Neural cell (in vitro differentiated cells): Measurements from ENCODE around the gene C1QTNF9B.
"Not testable (repeated sequence)": the region's sequence is repeated elsewhere in the genome, so short reads cannot be mapped to it uniquely, and the experiment has no call there.

Experiments
- CTCF ChIP-seq: fragments of 450-650 bp; IDR thresholded peaks from 2 replicates; pipeline ENCODE4 v1.5.1; 2014; ENCODE audit warnings: antibody characterized with exemption, mild to moderate bottlenecking, moderate library complexity; ENCODE audit not compliant: poor library complexity, severe bottlenecking
- EP300 ChIP-seq: fragments of 450-650 bp; conservative IDR thresholded peaks from 2 replicates; pipeline ENCODE4 v1.6.1; 2014; ENCODE audit warnings: antibody characterized with exemption, mild to moderate bottlenecking, moderate library complexity; ENCODE audit not compliant: poor library complexity, severe bottlenecking
- POLR2AphosphoS5 ChIP-seq: IDR thresholded peaks from 2 replicates; pipeline ENCODE4 v1.6.1; 2012
- RAD21 ChIP-seq: fragments of 450-650 bp; conservative IDR thresholded peaks from 2 replicates; pipeline ENCODE4 v1.6.1; 2014; ENCODE audit warnings: antibody characterized with exemption, mild to moderate bottlenecking, moderate library complexity
- TAF1 ChIP-seq: IDR thresholded peaks from 2 replicates; pipeline ENCODE4 v1.6.1; 2012; ENCODE audit warnings: low read depth

GRCh38 chr13:23884361-23884760 lies 12.9 kb downstream of the C1QTNF9B start:
- TF ChIP-seq CTCF, EP300, RAD21, POLR2AphosphoS5, TAF1: not testable (repeated sequence)
